Common myeloid progenitor, CD34-positive (primary cell): Measurements from ENCODE around the gene OBP2A.

Experiments
- CTCF ChIA-PET: fragments of 350-600 bp; sonication (Branson Sonifier 250); formaldehyde crosslinking; loops from one replicate; lab custom pipeline; 2021; ENCODE audit warnings: antibody characterized with exemption; lab: Charles Lee
- POLR2A ChIA-PET: fragments of 350-600 bp; sonication (Branson Sonifier 250); formaldehyde crosslinking; loops from one replicate; lab custom pipeline; 2021; ENCODE audit warnings: antibody characterized with exemption; lab: Charles Lee
- DNase-seq, 3 donors: peaks; one replicate each; pipeline versions ENCODE4 v3.0.0 to v3.0.0-alpha.2; 2013
- H3K27ac ChIP-seq, 2 experiments: 1 replicate in 1 of 2; 2 replicates in 1 of 2; pipeline ENCODE4 v1.7.0; 2013; ENCODE audit warnings: inconsistent platforms in 2 of 2, low read length in 2 of 2, mild to moderate bottlenecking in 2 of 2, low read depth in 1 of 2, moderate library complexity in 1 of 2; ENCODE audit not compliant: severe bottlenecking in 2 of 2, insufficient read depth in 1 of 2, poor library complexity in 1 of 2
- H3K27me3 ChIP-seq, 5 experiments: replicated peaks in 2 of 5; 1 replicate in 3 of 5; 2 replicates in 2 of 5; pipeline versions ENCODE4 v1.6.1 to v1.7.0; 2013; ENCODE audit warnings: low read length in 4 of 5, mild to moderate bottlenecking in 2 of 5, moderate library complexity in 2 of 5, inconsistent platforms in 1 of 5; ENCODE audit not compliant: insufficient read depth in 5 of 5, control insufficient read depth in 4 of 5
- H3K36me3 ChIP-seq, 4 experiments: 1 replicate in 2 of 4; 2 replicates in 2 of 4; pipeline versions ENCODE4 v1.6.1 to v1.7.0; 2013; ENCODE audit warnings: low read length in 3 of 4, control low read depth in 1 of 4, mild to moderate bottlenecking in 1 of 4; ENCODE audit not compliant: control insufficient read depth in 4 of 4, insufficient read depth in 4 of 4
- H3K4me1 ChIP-seq, 4 experiments: 1 replicate in 3 of 4; 2 replicates in 1 of 4; pipeline versions ENCODE4 v1.6.1 to v1.7.1; 2013; ENCODE audit warnings: low read length in 3 of 4, mild to moderate bottlenecking in 3 of 4, control low read depth in 1 of 4, inconsistent platforms in 1 of 4, moderate library complexity in 1 of 4; ENCODE audit not compliant: control insufficient read depth in 4 of 4, insufficient read depth in 4 of 4; ENCODE audit errors: control extremely low read depth in 1 of 4
- H3K4me3 ChIP-seq, 7 experiments: 1 replicate in 4 of 7; 2 replicates in 3 of 7; pipeline versions ENCODE4 v1.5.1 to v1.7.0; 2013; ENCODE audit warnings: mild to moderate bottlenecking in 7 of 7, low read length in 6 of 7, moderate library complexity in 6 of 7, inconsistent platforms in 2 of 7, low read depth in 2 of 7, control low read depth in 1 of 7; ENCODE audit not compliant: insufficient read depth in 4 of 7, control insufficient read depth in 1 of 7; ENCODE audit errors: extremely low read depth in 1 of 7
- H3K9me3 ChIP-seq, 5 experiments: 1 replicate in 4 of 5; 2 replicates in 1 of 5; pipeline versions ENCODE4 v1.6.1 to v1.7.1; 2013; ENCODE audit warnings: low read length in 4 of 5, mild to moderate bottlenecking in 2 of 5, inconsistent platforms in 1 of 5, low read depth in 1 of 5, moderate library complexity in 1 of 5; ENCODE audit not compliant: control insufficient read depth in 4 of 5, insufficient read depth in 2 of 5; ENCODE audit errors: control extremely low read depth in 1 of 5
- WGBS: methylation state at CpG from one replicate; pipeline ENCODE4 v1.1.5; 2013; ENCODE audit not compliant: insufficient coverage; 5-methylcytosine and 5-hydroxymethylcytosine counted together

Gene OBP2A

DNA sequence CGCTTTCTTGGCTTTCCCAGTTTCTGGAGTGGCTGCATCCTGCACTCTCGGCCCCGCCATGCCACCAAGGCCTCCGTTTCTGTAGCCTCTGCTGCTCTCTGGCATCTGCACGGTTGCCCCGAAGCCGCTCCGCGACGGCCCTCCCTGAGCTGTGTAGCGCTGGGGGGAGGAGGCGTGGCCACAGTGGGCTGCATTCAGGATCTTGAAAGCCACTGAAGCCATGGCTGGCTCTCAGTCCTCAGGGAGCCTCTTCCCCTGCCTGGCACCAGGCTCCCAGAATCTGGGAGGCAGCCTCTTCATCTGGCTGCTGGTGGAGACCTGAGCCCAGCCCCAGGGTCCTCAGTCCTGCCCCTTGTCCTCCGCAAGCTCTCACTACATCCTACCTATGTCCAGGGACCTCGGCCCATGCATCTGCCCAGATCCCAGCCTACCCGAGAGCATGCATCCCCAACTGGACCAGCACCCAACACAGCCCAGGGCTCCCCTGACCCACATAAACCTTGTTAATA is 40.7 kb downstream of the OBP2A start:
- no peak overlapping the region for H3K27ac ChIP-seq
- H3K4me3 ChIP-seq = no peak overlapping the region
- WGBS = 80% methylated on average over 5 of the region's 15 CpGs
- peaks cover 0 to 4% (median 0%) of the 10 kb centered on the region in 5 experiments for H3K27me3 ChIP-seq
- no peaks in the 10 kb centered on the region for H3K36me3 ChIP-seq
- H3K9me3 ChIP-seq = no peaks in the 10 kb centered on the region
- CTCF ChIA-PET = no interaction called here
- no peaks in the 10 kb centered on the region for H3K4me1 ChIP-seq
- POLR2A ChIA-PET = no interaction called here
- no peak for DNase-seq

DNA sequence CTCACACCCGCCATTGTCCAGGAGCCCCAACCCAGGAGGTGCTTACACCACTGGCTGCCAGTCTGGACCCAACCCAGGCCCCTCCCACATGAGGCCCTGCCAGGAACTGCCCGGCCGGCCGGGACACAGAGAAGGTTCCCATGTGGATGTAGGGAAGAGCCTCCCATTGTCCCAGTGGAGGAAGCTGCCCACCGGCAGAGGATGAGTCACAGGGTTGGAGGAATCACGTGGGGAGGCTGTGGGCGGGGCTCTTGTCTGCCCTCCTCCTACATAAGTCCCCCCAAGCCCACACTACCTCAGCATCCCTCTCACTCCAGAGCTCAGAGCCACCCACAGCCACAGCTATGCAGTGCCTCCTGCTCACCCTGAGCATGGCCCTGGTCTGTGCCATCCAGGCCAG is 41.7 kb downstream of the OBP2A start:
- Histone ChIP-seq H3K27ac (no peak overlapping the region), H3K27me3 (peaks cover 0 to 2% (median 0%) of the 10 kb centered on the region in 5 experiments), H3K4me3 (no peak overlapping the region), H3K36me3 (no peaks in the 10 kb centered on the region), H3K9me3 (no peaks in the 10 kb centered on the region), H3K4me1 (no peaks in the 10 kb centered on the region)
- no CpG with 5 or more reads among the region's 7 CpGs for WGBS
- POLR2A ChIA-PET = no interaction called here
- DNase-seq = no peak
- CTCF ChIA-PET = no interaction called here

DNA sequence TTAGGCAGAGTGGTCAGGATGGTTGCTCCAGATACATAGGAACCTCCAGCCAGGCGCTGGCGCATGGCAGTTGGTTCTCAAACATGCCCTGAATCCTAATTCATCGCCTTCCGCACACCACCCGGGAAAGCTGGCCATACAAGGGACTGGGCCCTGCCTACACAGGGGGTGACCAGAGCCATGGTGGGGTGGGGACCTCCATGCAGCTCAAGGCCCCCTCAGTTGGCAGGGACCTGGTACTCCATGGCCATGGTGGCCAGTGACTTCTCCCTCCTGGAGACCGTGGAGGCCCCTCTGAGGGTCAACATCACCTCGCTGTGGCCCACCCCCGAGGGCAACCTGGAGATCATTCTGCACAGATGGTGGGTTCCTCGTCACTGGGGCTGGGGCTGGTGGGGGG is 42.4 kb downstream of the OBP2A start:
- no peaks in the 10 kb centered on the region for H3K9me3 ChIP-seq
- DNase-seq = no peak
- ChIA-PET CTCF (no interaction called here), POLR2A (no interaction called here)
- no peaks in the 10 kb centered on the region for H3K4me1 ChIP-seq
- WGBS = 98% methylated on average over 7 of the region's 9 CpGs
- no peaks in the 10 kb centered on the region for H3K36me3 ChIP-seq
- H3K4me3 ChIP-seq = no peak overlapping the region
- peaks cover 0 to 2% (median 0%) of the 10 kb centered on the region in 5 experiments for H3K27me3 ChIP-seq
- H3K27ac ChIP-seq = no peak overlapping the region

DNA sequence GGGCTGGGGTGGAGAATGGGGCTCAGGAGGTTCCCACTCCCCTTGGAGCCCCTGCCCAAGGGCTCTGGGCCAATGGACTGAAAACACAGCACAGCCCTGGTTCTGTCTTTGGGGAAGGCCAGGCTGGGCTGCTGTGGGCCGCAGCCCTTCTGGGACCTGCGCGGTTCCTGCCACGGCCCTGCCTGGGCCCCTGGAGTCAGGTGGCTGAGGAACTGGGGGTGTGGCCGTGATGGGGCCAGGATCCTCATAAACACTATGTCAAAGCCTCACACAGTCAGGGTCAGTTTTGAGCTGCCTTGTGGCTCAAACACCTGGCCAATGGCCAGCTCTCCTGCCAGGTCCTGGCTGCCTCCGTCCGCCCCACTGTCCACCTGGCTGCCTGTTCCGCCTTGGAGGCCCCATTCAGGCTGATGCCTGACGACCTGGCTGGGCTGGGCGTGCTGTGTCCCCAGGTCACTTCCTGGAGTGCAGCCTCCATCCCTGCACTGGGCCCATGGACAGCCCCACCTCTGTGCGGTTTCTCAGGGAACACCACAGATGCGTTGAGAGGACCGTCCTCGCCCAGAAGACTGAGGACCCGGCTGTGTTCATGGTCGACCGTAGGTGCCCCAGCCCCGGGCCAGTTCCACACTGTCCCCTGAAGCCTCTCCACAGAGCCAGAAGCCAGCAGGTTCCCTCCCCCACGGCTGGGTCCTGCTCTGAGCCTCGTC is 43.1 kb downstream of the OBP2A start:
- H3K27me3 ChIP-seq = peaks cover 0 to 2% (median 0%) of the 10 kb centered on the region in 5 experiments
- no peak overlapping the region for H3K27ac ChIP-seq
- CTCF ChIA-PET = interaction anchor here (0.8 kb wide), 1 partner anchor 15 kb away, joined by 4 read pairs; no protein-coding TSS in a partner anchor
- POLR2A ChIA-PET = no interaction called here
- H3K4me3 ChIP-seq = no peak overlapping the region
- WGBS = 96% methylated on average over 16 of the region's 20 CpGs
- DNase-seq = no peak
- H3K9me3 ChIP-seq = no peaks in the 10 kb centered on the region
- H3K4me1 ChIP-seq = no peaks in the 10 kb centered on the region
- H3K36me3 ChIP-seq = no peaks in the 10 kb centered on the region

DNA sequence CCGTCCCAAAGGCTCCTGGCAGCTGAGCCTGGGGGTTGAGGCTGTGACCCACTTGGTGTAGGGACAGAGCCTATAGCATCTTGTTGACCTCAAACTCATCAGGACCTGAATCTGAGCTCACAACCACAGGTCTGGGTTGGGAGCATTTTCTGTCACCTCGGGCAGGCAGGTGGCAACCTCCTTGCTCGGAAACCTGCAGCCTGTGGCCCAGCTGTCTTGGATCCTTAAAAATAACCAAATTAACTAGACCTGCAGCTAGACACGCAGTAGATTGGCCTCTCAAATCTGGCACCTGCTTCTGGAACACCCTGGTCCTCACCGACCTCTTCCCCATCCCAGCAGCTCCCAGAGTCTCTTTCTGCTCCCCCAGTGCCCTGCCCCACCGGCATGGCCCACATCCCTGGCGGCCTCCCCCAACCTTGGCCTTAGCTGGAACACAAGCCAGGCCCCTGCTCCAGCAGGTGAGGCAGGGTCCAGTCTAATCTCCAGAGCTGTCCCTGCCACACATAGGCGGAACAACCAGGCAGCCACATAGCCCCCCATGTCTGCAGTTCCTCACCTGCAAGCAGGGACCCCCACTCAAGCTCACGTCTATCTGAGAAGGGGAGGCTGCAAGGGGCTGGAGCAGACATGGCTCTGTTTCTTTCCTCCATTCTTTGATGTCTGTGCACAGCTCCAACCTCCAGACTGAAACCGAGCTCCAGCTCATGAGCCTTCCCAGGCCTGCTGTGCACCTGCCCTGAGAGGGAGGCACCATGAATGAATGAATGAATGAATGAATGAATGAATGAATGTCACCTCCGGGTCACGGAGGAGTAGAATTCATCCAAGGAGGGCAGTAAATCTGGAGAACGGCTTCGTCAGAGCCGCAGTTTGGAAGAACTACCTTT is 43.9 kb downstream of the OBP2A start:
- POLR2A ChIA-PET = no interaction called here

DNA sequence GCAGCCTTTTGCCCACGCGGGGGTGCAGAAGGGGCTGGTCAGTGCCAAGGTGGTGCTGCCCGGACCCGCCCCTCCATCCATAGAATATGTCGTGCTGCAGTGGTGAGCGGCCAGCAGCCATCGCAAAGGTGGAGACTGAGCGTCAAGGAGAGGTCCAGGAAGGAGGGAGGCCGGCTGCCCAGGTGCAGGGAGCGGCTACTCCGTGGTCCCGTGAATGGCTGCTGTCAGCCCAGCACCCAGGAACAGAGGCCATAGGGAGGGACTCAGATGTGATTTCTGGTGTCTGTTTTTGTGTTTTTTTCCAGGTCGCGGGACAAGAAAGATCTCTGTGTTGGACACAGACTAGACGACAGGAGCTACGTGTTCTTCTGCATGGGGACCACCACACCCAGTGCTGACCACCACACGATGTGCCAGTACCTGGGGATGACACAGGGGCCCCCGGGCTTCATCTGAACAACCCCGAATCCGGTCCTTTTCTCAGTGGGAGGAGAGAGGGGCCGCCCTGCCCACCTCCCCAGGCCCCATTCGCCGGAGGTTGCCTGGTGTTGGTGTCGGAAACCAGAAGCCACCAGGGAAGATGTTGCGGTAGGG is 44.7 kb downstream of the OBP2A start:
- peaks cover 0 to 6% (median 0%) of the 10 kb centered on the region in 5 experiments for H3K27me3 ChIP-seq
- CTCF ChIA-PET = no interaction called here
- H3K9me3 ChIP-seq = peaks cover 0 to 7% (median 5%) of the 10 kb centered on the region in 5 experiments
- H3K4me3 ChIP-seq = no peak overlapping the region
- POLR2A ChIA-PET = no interaction called here
- WGBS = 90% methylated on average over 19 of the region's 25 CpGs
- H3K27ac ChIP-seq = no peak overlapping the region
- no peak for DNase-seq
- H3K36me3 ChIP-seq = no peaks in the 10 kb centered on the region
- H3K4me1 ChIP-seq = no peaks in the 10 kb centered on the region

More for the DNA sequence above, 43.9 kb downstream of the OBP2A start:
- Histone ChIP-seq H3K4me3 (no peak overlapping the region), H3K27ac (no peak overlapping the region), H3K27me3 (peaks cover 0 to 6% (median 0%) of the 10 kb centered on the region in 5 experiments), H3K4me1 (no peaks in the 10 kb centered on the region), H3K9me3 (peaks cover 0 to 5% (median 3%) of the 10 kb centered on the region in 5 experiments), H3K36me3 (no peaks in the 10 kb centered on the region)
- CTCF ChIA-PET = interaction anchor here (0.8 kb wide), 1 partner anchor 14 kb away, joined by 4 read pairs; no protein-coding TSS in a partner anchor
- 82% methylated on average over 13 of the region's 15 CpGs for whole genome bisulfite sequencing
- DNase-seq = no peak
